Lower leg skin (tissue), 3 donors: ENCODE measurements around the gene F8.

Experiments
- CTCF ChIP-seq, 3 donors: fragments of 450-650 bp; IDR thresholded peaks; one replicate each; pipeline ENCODE4 v1.5.1; 2016; ENCODE audit warnings: antibody characterized with exemption in 3 of 3, mild to moderate bottlenecking in 3 of 3, moderate library complexity in 2 of 3
- POLR2A ChIP-seq, 2 donors: fragments of 450-650 bp; IDR thresholded peaks; one replicate each; pipeline ENCODE4 v1.6.1; 2016 to 2017; ENCODE audit warnings: antibody characterized with exemption in 2 of 2, mild to moderate bottlenecking in 1 of 2, moderate library complexity in 1 of 2

DNA sequence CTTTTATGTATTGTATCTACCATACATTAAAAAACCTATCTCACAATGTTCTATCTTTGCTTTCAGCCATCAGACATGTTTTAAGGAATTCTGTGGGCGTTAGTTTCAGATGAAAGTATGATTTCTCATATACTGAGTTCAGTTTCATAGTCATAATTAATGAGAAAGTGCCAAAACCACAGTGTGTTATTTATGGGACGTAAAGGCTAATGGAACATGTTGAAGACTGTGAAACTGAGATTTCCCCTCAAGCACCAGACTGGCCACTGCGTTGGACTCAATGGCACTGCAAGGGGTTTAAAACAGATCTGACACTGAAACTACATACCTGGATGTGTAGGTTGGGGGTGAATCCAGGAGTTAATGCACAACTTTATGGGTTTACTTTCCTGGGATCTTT lies 32.0 kb downstream of the F8 start:
- TF ChIP-seq CTCF (IDR thresholded peaks at IDR 0.05) (no peak), POLR2A (IDR thresholded peaks at IDR 0.05) (no peak)
